ENCODE results near the gene CCDC177.

DNA sequence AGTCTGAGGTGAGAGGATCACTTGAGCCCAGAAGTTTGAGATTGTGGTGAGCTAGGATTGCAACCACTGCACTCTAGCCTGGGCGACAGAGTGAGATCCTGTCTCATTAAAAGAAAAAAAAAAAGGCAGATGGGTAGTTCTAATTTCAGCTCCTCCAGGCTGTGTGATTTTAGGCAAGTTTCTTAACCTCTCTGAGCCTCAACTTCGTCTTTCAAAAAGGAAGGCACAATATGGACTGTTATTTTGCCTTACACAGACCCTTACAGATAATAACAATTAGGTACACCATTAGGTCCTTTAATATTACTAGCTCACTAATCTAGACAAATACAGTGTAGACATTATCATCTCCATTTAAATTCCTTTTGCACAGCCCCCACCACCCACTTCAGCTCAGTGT is 4.8 kb upstream of the CCDC177 start:
- TF ChIP-seq, protein P1, sequence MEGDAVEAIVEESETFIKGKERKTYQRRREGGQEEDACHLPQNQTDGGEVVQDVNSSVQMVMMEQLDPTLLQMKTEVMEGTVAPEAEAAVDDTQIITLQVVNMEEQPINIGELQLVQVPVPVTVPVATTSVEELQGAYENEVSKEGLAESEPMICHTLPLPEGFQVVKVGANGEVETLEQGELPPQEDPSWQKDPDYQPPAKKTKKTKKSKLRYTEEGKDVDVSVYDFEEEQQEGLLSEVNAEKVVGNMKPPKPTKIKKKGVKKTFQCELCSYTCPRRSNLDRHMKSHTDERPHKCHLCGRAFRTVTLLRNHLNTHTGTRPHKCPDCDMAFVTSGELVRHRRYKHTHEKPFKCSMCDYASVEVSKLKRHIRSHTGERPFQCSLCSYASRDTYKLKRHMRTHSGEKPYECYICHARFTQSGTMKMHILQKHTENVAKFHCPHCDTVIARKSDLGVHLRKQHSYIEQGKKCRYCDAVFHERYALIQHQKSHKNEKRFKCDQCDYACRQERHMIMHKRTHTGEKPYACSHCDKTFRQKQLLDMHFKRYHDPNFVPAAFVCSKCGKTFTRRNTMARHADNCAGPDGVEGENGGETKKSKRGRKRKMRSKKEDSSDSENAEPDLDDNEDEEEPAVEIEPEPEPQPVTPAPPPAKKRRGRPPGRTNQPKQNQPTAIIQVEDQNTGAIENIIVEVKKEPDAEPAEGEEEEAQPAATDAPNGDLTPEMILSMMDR (IDR thresholded peaks at IDR 0.05; ENCODE audit: insufficient read depth, low read length, poor library complexity, severe bottlenecking) = no peak
- TF ChIP-seq EZH2phosphoT487 (conservative IDR thresholded peaks at IDR 0.05; ENCODE audit: low read length) = no peak

Measured in SU-DHL-6 (cell line).